Testis (tissue), 3 donors: Measurements from ENCODE around the gene ANKH. TPM values are rescaled to one million over a fixed set of nuclear protein-coding genes. Genes with fewer than 3 reads are reported as not detected.

Experiments
- DNase-seq: peaks from one replicate; pipeline ENCODE4 v3.0.0-alpha.2; 2019
- H3K27ac ChIP-seq, 2 donors: fragments of 200-600 bp; sonication (generic); one replicate each; pipeline ENCODE4 v1.5.1; 2019
- H3K27me3 ChIP-seq: fragments of 200-600 bp; sonication (generic); one replicate; pipeline ENCODE4 v1.5.1; 2019
- H3K36me3 ChIP-seq: fragments of 200-600 bp; sonication (generic); one replicate; pipeline ENCODE4 v1.5.1; 2017; ENCODE audit warnings: low read depth; ENCODE audit errors: missing control alignments
- H3K4me1 ChIP-seq: fragments of 200-600 bp; sonication (generic); one replicate; pipeline ENCODE4 v1.5.1; 2019
- H3K4me3 ChIP-seq, 2 donors: fragments of 200-600 bp; sonication (generic); one replicate each; pipeline ENCODE4 v1.5.1; 2017 to 2019
- H3K9me3 ChIP-seq: fragments of 200-600 bp; sonication (generic); one replicate; pipeline ENCODE4 v1.5.1; 2017
- POLR2A ChIP-seq: fragments of 450-650 bp; IDR thresholded peaks from one replicate; pipeline ENCODE4 v1.6.1; 2017; ENCODE audit warnings: antibody characterized with exemption, mild to moderate bottlenecking, moderate library complexity
- WGBS, 2 donors: methylation state at CpG; one replicate each; pipeline ENCODE4 v1.1.5; 2018; 5-methylcytosine and 5-hydroxymethylcytosine counted together
- intact Hi-C: fragments of 100-400 bp; cut with DNase I; formaldehyde crosslinking; loops from one replicate; pipeline ENCODE4 v1.15.1; 2023; ENCODE audit warnings: low total_unique reads
- polyA plus RNA-seq: library from polyadenylated mRNA; stranded (reverse); fragments of 350-450 nt; fragmentation: Illumina TruSeq; extraction: RNeasy Lipid Tissue Mini Kit (QIAGEN cat#74804); gene quantifications from one replicate; pipeline ENCODE4 v1.2.3, GENCODE V29; 2014; ENCODE audit warnings: low read depth, low replicate concordance; ENCODE audit not compliant: insufficient read depth
- total RNA-seq, 2 donors: library from RNA; depleted of rRNA; stranded (reverse); fragments of >200 nt; gene quantifications; one replicate each; pipeline ENCODE4 v1.2.3, GENCODE V29; 2016
- TF ChIP-seq, protein P1 (sequence below), 3 experiments: fragments of 450-650 bp in 2 of 3; fragments of 200-600 bp in 1 of 3; sonication (generic) in 1 of 3; IDR thresholded peaks; one replicate each; pipeline ENCODE4 v1.5.1; 2016 to 2019; ENCODE audit warnings: antibody characterized with exemption in 3 of 3, mild to moderate bottlenecking in 2 of 3, moderate library complexity in 1 of 3

ANKH gene
- total and polyA plus RNA-seq, 3 donors from 2014 or later = 14.3 to 16.2 (median 15.8) TPM

DNA sequence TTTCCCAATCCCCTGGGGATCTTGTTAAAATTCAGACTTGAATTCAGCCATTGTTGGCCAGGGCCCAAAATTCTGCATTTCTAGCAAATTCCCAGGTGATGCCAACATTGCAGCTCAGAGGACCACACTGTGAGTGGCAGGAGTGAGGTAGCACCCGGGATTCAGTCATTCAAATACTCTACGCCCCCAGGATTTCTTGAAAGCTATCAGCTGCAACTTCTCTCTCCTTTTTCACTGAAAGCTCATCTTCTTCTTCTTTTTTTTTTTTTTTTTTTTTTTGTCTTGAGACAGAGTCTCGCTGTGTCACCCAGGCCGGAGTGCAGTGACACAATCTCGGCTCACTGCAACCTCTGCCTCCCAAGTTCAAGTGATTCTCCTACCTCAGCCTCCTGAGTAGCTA is 19.3 kb upstream of the ANKH start:
- Histone ChIP-seq H3K27ac (no peak overlapping the region), H3K9me3 (no peaks in the 10 kb centered on the region), H3K4me3 (no peak overlapping the region), H3K27me3 (no peaks in the 10 kb centered on the region), H3K4me1 (no peaks in the 10 kb centered on the region), H3K36me3 (no peaks in the 10 kb centered on the region)
- intact Hi-C loops = no loop called here
- TF ChIP-seq POLR2A = no peak
- TF ChIP-seq, protein P1, sequence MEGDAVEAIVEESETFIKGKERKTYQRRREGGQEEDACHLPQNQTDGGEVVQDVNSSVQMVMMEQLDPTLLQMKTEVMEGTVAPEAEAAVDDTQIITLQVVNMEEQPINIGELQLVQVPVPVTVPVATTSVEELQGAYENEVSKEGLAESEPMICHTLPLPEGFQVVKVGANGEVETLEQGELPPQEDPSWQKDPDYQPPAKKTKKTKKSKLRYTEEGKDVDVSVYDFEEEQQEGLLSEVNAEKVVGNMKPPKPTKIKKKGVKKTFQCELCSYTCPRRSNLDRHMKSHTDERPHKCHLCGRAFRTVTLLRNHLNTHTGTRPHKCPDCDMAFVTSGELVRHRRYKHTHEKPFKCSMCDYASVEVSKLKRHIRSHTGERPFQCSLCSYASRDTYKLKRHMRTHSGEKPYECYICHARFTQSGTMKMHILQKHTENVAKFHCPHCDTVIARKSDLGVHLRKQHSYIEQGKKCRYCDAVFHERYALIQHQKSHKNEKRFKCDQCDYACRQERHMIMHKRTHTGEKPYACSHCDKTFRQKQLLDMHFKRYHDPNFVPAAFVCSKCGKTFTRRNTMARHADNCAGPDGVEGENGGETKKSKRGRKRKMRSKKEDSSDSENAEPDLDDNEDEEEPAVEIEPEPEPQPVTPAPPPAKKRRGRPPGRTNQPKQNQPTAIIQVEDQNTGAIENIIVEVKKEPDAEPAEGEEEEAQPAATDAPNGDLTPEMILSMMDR (IDR thresholded peaks at IDR 0.05) = no peak
- DNase-seq = no peak
- 90 to 97% methylated on average over 5 of the region's 5 CpGs for WGBS, 2 donors

DNA sequence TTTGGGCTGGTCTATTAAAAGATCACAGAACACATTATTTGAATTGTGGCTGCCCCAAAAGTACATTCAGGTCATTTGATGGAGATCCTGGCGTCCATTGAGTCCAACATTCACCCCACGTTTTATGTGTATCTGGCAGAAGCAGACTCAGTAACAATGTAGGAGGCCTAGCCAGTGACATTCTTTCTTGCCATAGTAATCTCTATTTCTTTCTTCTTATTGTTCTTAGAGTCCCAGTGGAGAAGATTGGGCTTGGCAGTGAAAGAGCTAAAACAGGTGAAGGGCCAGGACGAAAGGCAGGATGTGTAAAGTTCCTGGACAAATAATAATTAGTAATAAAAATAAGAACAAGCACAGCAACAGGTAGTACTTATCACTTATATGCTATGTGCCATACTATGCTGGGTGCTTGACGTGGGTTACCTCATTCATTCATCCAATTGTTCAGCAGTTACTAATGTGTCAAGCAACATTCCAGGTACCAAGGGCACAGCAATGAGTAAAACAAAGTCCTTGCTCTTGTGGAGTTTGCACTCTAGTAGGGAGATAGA is 12.6 kb upstream of the ANKH start:
- DNase-seq = no peak
- Histone ChIP-seq H3K4me3 (no peak overlapping the region), H3K4me1 (no peaks in the 10 kb centered on the region), H3K27ac (no peak overlapping the region), H3K9me3 (no peaks in the 10 kb centered on the region), H3K27me3 (no peaks in the 10 kb centered on the region), H3K36me3 (no peaks in the 10 kb centered on the region)
- 81 to 90% methylated on average over 4 of the region's 4 CpGs for WGBS, 2 donors
- TF ChIP-seq, protein P1 (IDR thresholded peaks at IDR 0.05) = no peak
- no peak for TF ChIP-seq POLR2A
- intact Hi-C loops = no loop called here

DNA sequence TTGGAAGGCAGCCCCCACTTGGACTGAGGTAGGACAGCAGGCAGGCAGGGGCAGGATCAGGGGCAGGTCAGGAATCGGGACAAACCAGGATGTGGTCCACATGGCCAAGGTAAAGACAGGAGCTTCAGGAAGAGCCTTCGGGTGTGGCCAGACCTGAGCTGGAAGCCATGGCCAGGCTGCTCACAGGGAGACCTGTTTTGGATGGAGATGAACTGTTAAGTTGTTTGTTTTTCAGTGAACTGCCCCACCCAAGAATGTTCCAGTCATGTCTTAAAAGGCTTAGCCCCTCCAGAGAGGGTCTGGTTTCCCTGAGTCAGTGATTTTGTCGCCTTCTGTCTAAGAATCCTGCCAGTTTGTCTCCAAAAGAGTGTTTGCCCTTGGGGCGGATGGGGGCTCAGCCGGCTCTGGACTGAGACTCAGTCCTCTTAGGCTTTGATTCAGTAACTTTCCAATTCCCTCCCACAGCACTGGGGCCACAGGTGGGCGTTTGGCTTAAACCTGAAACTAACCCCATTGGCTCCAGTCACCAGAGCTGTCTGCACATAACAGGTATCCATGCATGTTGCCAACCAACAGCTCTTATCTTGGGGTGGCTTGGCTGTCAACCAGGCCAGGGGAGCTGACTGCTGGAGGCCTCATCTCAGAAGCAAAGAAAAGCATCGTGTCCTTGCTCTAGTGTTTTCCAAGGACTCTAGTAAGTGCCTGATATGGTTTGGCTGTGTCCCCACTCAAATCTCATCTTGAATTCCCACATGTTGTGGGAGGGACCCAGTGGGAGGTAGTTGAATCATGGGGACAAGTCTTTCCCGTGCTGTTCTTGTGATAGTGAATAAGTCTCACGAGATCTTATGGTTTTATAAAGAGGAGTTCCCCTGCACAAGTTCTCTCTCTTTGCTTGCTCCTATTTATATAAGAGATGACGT is 11.3 kb upstream of the ANKH start:
- 79 to 81% methylated on average over 9 to 10 of the region's 10 CpGs for WGBS, 2 donors
- Histone ChIP-seq H3K4me3 (no peak overlapping the region), H3K9me3 (no peaks in the 10 kb centered on the region), H3K27ac (no peak overlapping the region), H3K4me1 (no peaks in the 10 kb centered on the region), H3K27me3 (no peaks in the 10 kb centered on the region), H3K36me3 (no peaks in the 10 kb centered on the region)
- intact Hi-C loops = no loop called here
- no peak for DNase-seq
- TF ChIP-seq, protein P1 (IDR thresholded peaks at IDR 0.05) = no peak
- TF ChIP-seq POLR2A = no peak

DNA sequence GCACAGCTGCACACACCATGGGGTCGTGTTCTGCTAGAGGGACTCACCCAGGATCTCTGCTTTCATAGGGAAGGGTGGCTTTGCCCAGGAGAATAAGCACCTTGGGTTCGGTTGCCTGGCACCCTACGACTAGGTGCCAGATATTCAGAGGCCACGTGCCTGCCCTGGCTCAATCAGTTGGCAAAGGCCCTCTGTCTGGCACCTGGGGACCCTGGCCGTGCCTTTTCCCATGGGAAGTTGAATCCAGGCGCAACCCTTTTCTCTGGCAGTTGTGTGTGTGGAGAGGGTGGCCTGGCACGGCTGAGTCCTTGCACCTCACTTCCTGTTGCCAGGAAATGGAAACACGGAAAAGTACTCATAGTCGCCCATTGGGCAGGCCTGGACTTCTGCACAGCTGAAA is 10.2 kb upstream of the ANKH start:
- TF ChIP-seq, protein P1 (IDR thresholded peaks at IDR 0.05) = no peak
- TF ChIP-seq POLR2A = no peak
- Histone ChIP-seq H3K4me3 (no peak overlapping the region), H3K27me3 (no peaks in the 10 kb centered on the region), H3K4me1 (no peaks in the 10 kb centered on the region), H3K9me3 (no peaks in the 10 kb centered on the region), H3K27ac (no peak overlapping the region), H3K36me3 (no peaks in the 10 kb centered on the region)
- intact Hi-C loops = no loop called here
- no peak for DNase-seq
- WGBS, 2 donors = 85 to 94% methylated on average over 4 to 9 of the region's 9 CpGs
